Right lobe of liver (tissue), 6 donors: Measurements from ENCODE around the gene CLDN14. TPM values are rescaled to one million over a fixed set of nuclear protein-coding genes. Genes with fewer than 3 reads are reported as not detected.

Experiments
- ATAC-seq, 4 donors: fragments of 200-7000 bp; cut with Tn5 transposase; one replicate each; pipeline ENCODE4 v1.9.1; 2020; ENCODE audit warnings: mild to moderate bottlenecking in 4 of 4, moderate library complexity in 4 of 4
- DNase-seq, 3 donors: peaks; one replicate each; pipeline ENCODE4 v3.0.0-alpha.2; 2020
- H3K27ac ChIP-seq, 3 donors: fragments of 200-600 bp; one replicate each; pipeline ENCODE4 v1.8.0; 2022
- H3K27me3 ChIP-seq, 2 donors: fragments of 200-600 bp; one replicate each; pipeline ENCODE4 v1.8.0; 2022
- H3K36me3 ChIP-seq, 4 donors: fragments of 200-600 bp; sonication (generic) in 1 of 4; one replicate each; pipeline versions ENCODE4 v1.5.1 to v1.8.0; 2017 to 2022; ENCODE audit warnings: control low read depth in 1 of 4
- H3K4me1 ChIP-seq, 4 donors: fragments of 200-600 bp; sonication (generic) in 1 of 4; one replicate each; pipeline versions ENCODE4 v1.5.1 to v1.8.0; 2017 to 2022; ENCODE audit warnings: control low read depth in 1 of 4
- H3K4me3 ChIP-seq, 3 donors: fragments of 200-600 bp; one replicate each; pipeline ENCODE4 v1.8.0; 2022
- H3K9me3 ChIP-seq, 4 donors: fragments of 200-600 bp; sonication (generic) in 1 of 4; one replicate each; pipeline versions ENCODE4 v1.5.1 to v1.8.0; 2017 to 2022; ENCODE audit warnings: control low read depth in 1 of 4
- CTCF ChIP-seq, 4 donors: fragments of 200-600 bp in 3 of 4; fragments of 450-650 bp in 1 of 4; IDR thresholded peaks; one replicate each; pipeline versions ENCODE4 v1.5.1 to v1.8.0; 2016 to 2022; ENCODE audit warnings: antibody characterized with exemption in 4 of 4, mild to moderate bottlenecking in 2 of 4
- POLR2A ChIP-seq: fragments of 450-650 bp; IDR thresholded peaks from one replicate; pipeline ENCODE4 v1.6.1; 2017; ENCODE audit warnings: antibody characterized with exemption, mild to moderate bottlenecking
- WGBS: methylation state at CpG from one replicate; pipeline ENCODE4 v1.1.6; 2018; ENCODE audit warnings: low coverage, low lambda C conversion rate; ENCODE audit not compliant: insufficient coverage; ENCODE audit errors: missing lambda C conversion rate; 5-methylcytosine and 5-hydroxymethylcytosine counted together
- intact Hi-C, 2 donors: fragments of 100-400 bp; cut with DNase I; formaldehyde crosslinking; loops; one replicate each; pipeline versions ENCODE4 v1.11.2 to v1.14.1; 2022
- total RNA-seq, 6 experiments: library from RNA; depleted of rRNA in 2 of 6; stranded (reverse); fragments of >200 nt in 2 of 6; fragmentation: NEBNext Ultra II Directional in 3 of 6; extraction: Animal tissue kit (Norgen Biotek cat#: 25700) in 3 of 6; gene quantifications; one replicate each; pipeline versions ENCODE4 v1.1.0 to v1.2.4, GENCODE V29; 2016 to 2023
- donor health status: DM: no; HTN: yes; CAD: no.
- donor health status: DM: no; HTN: no; CAD: no.
- donor health status: DM: no; HTN: no; CAD: no.
- donor health status: DM: no; HTN: yes; CAD: no.
- donor health status: DM: no; HTN: yes; CAD: no.

CLDN14 gene
- total RNA-seq, 6 experiments from 2014 or later = 9.3 to 16.7 (median 13.0) TPM

GRCh38 chr21:36461277-36461917 lies 18.5 kb downstream of the CLDN14 start:
- Histone ChIP-seq H3K9me3 (no peaks in the 10 kb centered on the region), H3K27ac (peak overlapping the region in 2 of 3 donors; percentile 43 to 51), H3K36me3 (no peaks in the 10 kb centered on the region), H3K4me3 (no peak overlapping the region), H3K27me3 (no peaks in the 10 kb centered on the region), H3K4me1 (peaks cover 0 to 20% (median 9%) of the 10 kb centered on the region in 4 donors)
- ATAC-seq (peak; percentile 77 to 90 (median 84)), DNase-seq (peak; percentile 71 to 84 (median 81))
- 58% methylated on average over 4 of the region's 34 CpGs for WGBS
- intact Hi-C loops = no loop called here
- peak; percentile 54 for TF ChIP-seq POLR2A
- no peak for TF ChIP-seq CTCF (IDR thresholded peaks at IDR 0.05)

GRCh38 chr21:36460866-36461265 lies 19.1 kb downstream of the CLDN14 start:
- Histone ChIP-seq H3K36me3 (no peaks in the 10 kb centered on the region), H3K9me3 (no peaks in the 10 kb centered on the region), H3K4me3 (no peak overlapping the region), H3K27ac (peak overlapping the region in 1 of 3 donors; percentile 43), H3K4me1 (peaks cover 0 to 20% (median 9%) of the 10 kb centered on the region in 4 donors), H3K27me3 (no peaks in the 10 kb centered on the region)
- intact Hi-C loops = no loop called here
- no peak for ATAC-seq
- DNase-seq = no peak
- WGBS = 71% methylated on average over 11 of the region's 16 CpGs
- TF ChIP-seq CTCF (IDR thresholded peaks at IDR 0.05) = no peak
- no peak for TF ChIP-seq POLR2A

- no CpG with 5 or more reads among the region's 6 CpGs for WGBS
Measured at GRCh38 chr21:36459098-36459497, 20.8 kb downstream of the CLDN14 start.

GRCh38 chr21:36456729-36457414 lies 23.1 kb downstream of the CLDN14 start:
- Histone ChIP-seq H3K36me3 (no peaks in the 10 kb centered on the region), H3K27ac (no peak overlapping the region), H3K9me3 (no peaks in the 10 kb centered on the region), H3K27me3 (no peaks in the 10 kb centered on the region), H3K4me1 (peaks cover 0 to 14% (median 2%) of the 10 kb centered on the region in 4 donors), H3K4me3 (no peak overlapping the region)
- DNase-seq = no peak
- intact Hi-C loops = no loop called here
- WGBS = 73% methylated on average over 3 of the region's 7 CpGs
- ATAC-seq = no peak
- TF ChIP-seq POLR2A = no peak
- no peak for TF ChIP-seq CTCF (IDR thresholded peaks at IDR 0.05)

More at GRCh38 chr21:36459098-36459497, 20.8 kb downstream of the CLDN14 start:
- no peaks in the 10 kb centered on the region for H3K36me3 ChIP-seq
- H3K27ac ChIP-seq = no peak overlapping the region
- H3K9me3 ChIP-seq = no peaks in the 10 kb centered on the region
- peaks cover 0 to 20% (median 9%) of the 10 kb centered on the region in 4 donors for H3K4me1 ChIP-seq
- H3K27me3 ChIP-seq = no peaks in the 10 kb centered on the region
- intact Hi-C loops = no loop called here
- TF ChIP-seq POLR2A = no peak
- no peak for TF ChIP-seq CTCF (IDR thresholded peaks at IDR 0.05)
- no peak overlapping the region for H3K4me3 ChIP-seq
- DNase-seq = no peak
- no peak for ATAC-seq
